H9 (cell line): Measurements from ENCODE around the gene SDK1. TPM values are rescaled to one million over a fixed set of nuclear protein-coding genes. Genes with fewer than 3 reads are reported as not detected.

ENCODE experiments used
- DNase-seq: peaks from one replicate; pipeline ENCODE4 v3.0.0-alpha.2; 2017
- H2AFZ ChIP-seq: one replicate; pipeline ENCODE4 v1.6.1; 2013; ENCODE audit warnings: mild to moderate bottlenecking, low read length, control low read depth, moderate library complexity
- H2AK5ac ChIP-seq: 2 replicates; pipeline ENCODE4 v1.6.1; 2013; ENCODE audit warnings: low read length, control low read depth, mixed read lengths; ENCODE audit not compliant: insufficient read length
- H2BK120ac ChIP-seq: one replicate; pipeline ENCODE4 v1.6.1; 2013; ENCODE audit warnings: low read depth, mild to moderate bottlenecking, low read length, control low read depth, inconsistent platforms; ENCODE audit not compliant: poor library complexity, severe bottlenecking
- H2BK12ac ChIP-seq: 2 replicates; pipeline ENCODE4 v1.6.1; 2013; ENCODE audit warnings: low read length, control low read depth, mixed read lengths, low read depth; ENCODE audit not compliant: insufficient read length
- H2BK15ac ChIP-seq: 2 replicates; pipeline ENCODE4 v1.6.1; 2013; ENCODE audit warnings: low read depth, low read length, control low read depth
- H2BK20ac ChIP-seq: one replicate; pipeline ENCODE4 v1.6.1; 2013; ENCODE audit warnings: low read depth, mild to moderate bottlenecking, low read length, control low read depth, inconsistent platforms; ENCODE audit not compliant: poor library complexity, severe bottlenecking
- H2BK5ac ChIP-seq: 2 replicates; pipeline ENCODE4 v1.6.1; 2013; ENCODE audit warnings: low read length, control low read depth, mixed read lengths; ENCODE audit not compliant: insufficient read length
- H3K14ac ChIP-seq: 2 replicates; pipeline ENCODE4 v1.6.1; 2013; ENCODE audit warnings: low read length, control low read depth; ENCODE audit not compliant: insufficient read depth
- H3K18ac ChIP-seq: 2 replicates; pipeline ENCODE4 v1.6.1; 2013; ENCODE audit warnings: low read depth, mild to moderate bottlenecking, mixed read lengths, low read length, control low read depth; ENCODE audit not compliant: insufficient read length
- H3K23ac ChIP-seq: 2 replicates; pipeline ENCODE4 v1.6.1; 2013; ENCODE audit warnings: low read length, control low read depth, mixed read lengths, low read depth; ENCODE audit not compliant: insufficient read length
- H3K23me2 ChIP-seq: 2 replicates; pipeline ENCODE4 v1.6.1; 2013; ENCODE audit warnings: low read depth, mild to moderate bottlenecking, mixed read lengths, low read length, control low read depth; ENCODE audit not compliant: insufficient read length, poor library complexity, severe bottlenecking
- H3K27ac ChIP-seq: 2 replicates; pipeline ENCODE4 v1.5.1; 2013; ENCODE audit warnings: low read length, control low read depth, mixed read lengths, low read depth; ENCODE audit not compliant: insufficient read length
- H3K27me3 ChIP-seq: 2 replicates; pipeline ENCODE4 v1.6.1; 2013; ENCODE audit warnings: low read length, control low read depth, inconsistent platforms; ENCODE audit not compliant: insufficient read depth
- H3K4ac ChIP-seq: 2 replicates; pipeline ENCODE4 v1.6.1; 2013; ENCODE audit warnings: low read depth, mild to moderate bottlenecking, control low read depth, inconsistent platforms, low read length, moderate library complexity
- H3K4me1 ChIP-seq: 2 replicates; pipeline ENCODE4 v1.6.1; 2013; ENCODE audit warnings: low read length, control low read depth, inconsistent platforms; ENCODE audit not compliant: insufficient read depth
- H3K4me2 ChIP-seq: 2 replicates; pipeline ENCODE4 v1.6.1; 2013; ENCODE audit warnings: low read length, control low read depth, mixed read lengths; ENCODE audit not compliant: insufficient read length, insufficient read depth
- H3K56ac ChIP-seq: 2 replicates; pipeline ENCODE4 v1.6.1; 2013; ENCODE audit warnings: low read depth, mild to moderate bottlenecking, mixed read lengths, low read length, control low read depth; ENCODE audit not compliant: insufficient read length
- H3K79me1 ChIP-seq: 2 replicates; pipeline ENCODE4 v1.6.1; 2013; ENCODE audit warnings: low read depth, mild to moderate bottlenecking, moderate library complexity, low read length, control low read depth, inconsistent platforms; ENCODE audit not compliant: insufficient read depth, poor library complexity, severe bottlenecking
- H3K79me2 ChIP-seq: 2 replicates; pipeline ENCODE4 v1.6.1; 2013; ENCODE audit warnings: low read length, control low read depth, inconsistent platforms; ENCODE audit not compliant: insufficient read depth
- H3K9ac ChIP-seq: 2 replicates; pipeline ENCODE4 v1.6.1; 2013; ENCODE audit warnings: low read length, control low read depth, mixed read lengths; ENCODE audit not compliant: insufficient read length; ENCODE audit errors: extremely low read depth
- H3K9me3 ChIP-seq: one replicate; pipeline ENCODE4 v1.6.1; 2013; ENCODE audit warnings: low read depth, low read length, inconsistent platforms; ENCODE audit not compliant: control insufficient read depth
- H3T11ph ChIP-seq: one replicate; pipeline ENCODE4 v1.6.1; 2013; ENCODE audit warnings: mild to moderate bottlenecking, low read length, control low read depth, inconsistent platforms
- H4K20me1 ChIP-seq: one replicate; pipeline ENCODE4 v1.6.1; 2013; ENCODE audit not compliant: control insufficient read depth, insufficient read length, insufficient read depth
- H4K5ac ChIP-seq: 2 replicates; pipeline ENCODE4 v1.6.1; 2013; ENCODE audit warnings: low read depth, mild to moderate bottlenecking, mixed read lengths, low read length, control low read depth; ENCODE audit not compliant: insufficient read length
- H4K8ac ChIP-seq: replicated peaks from 2 replicates; pipeline ENCODE4 v1.6.1; 2013; ENCODE audit warnings: low read length, control low read depth, mixed read lengths, low read depth; ENCODE audit not compliant: insufficient read length
- H4K91ac ChIP-seq: 2 replicates; pipeline ENCODE4 v1.6.1; 2013; ENCODE audit warnings: low read depth, mild to moderate bottlenecking, moderate library complexity, mixed read lengths, low read length, control low read depth; ENCODE audit not compliant: insufficient read length
- H3K27ac Mint-ChIP-seq, 3 experiments: 2 replicates in 2 of 3; 3 replicates in 1 of 3; pipeline ENCODE4 v1.8.0; 2020 to 2021; ENCODE audit warnings: mixed read lengths in 3 of 3, mild to moderate bottlenecking in 1 of 3, moderate library complexity in 1 of 3
- H3K27me3 Mint-ChIP-seq: 2 replicates; pipeline ENCODE4 v1.8.0; 2021; ENCODE audit warnings: low read depth, mild to moderate bottlenecking, moderate library complexity, mixed read lengths
- H3K36me3 Mint-ChIP-seq, 3 experiments: 2 replicates in 2 of 3; 3 replicates in 1 of 3; pipeline ENCODE4 v1.8.0; 2020 to 2021; ENCODE audit warnings: low read depth in 3 of 3, mixed read lengths in 3 of 3; ENCODE audit not compliant: insufficient read depth in 1 of 3
- H3K4me1 Mint-ChIP-seq, 2 experiments: 2 replicates each; pipeline ENCODE4 v1.8.0; 2020; ENCODE audit warnings: mixed read lengths in 2 of 2
- H3K4me3 Mint-ChIP-seq, 2 experiments: 2 replicates in 1 of 2; 3 replicates in 1 of 2; pipeline ENCODE4 v1.8.0; 2020 to 2021; ENCODE audit warnings: mild to moderate bottlenecking in 2 of 2, mixed read lengths in 2 of 2, moderate library complexity in 1 of 2
- H3K9me3 Mint-ChIP-seq, 2 experiments: 2 replicates in 1 of 2; 3 replicates in 1 of 2; pipeline ENCODE4 v1.8.0; 2020; ENCODE audit warnings: mild to moderate bottlenecking in 2 of 2, mixed read lengths in 2 of 2, moderate library complexity in 1 of 2
- WGBS: extraction: QIAGEN DNeasy Blood & Tissue Kit; methylation state at CpG from one replicate; pipeline ENCODE4 v1.1.7; 2013; ENCODE audit warnings: missing lambda C conversion rate, low lambda C conversion rate, mixed read lengths; ENCODE audit not compliant: insufficient read length; ENCODE audit errors: extremely low coverage; 5-methylcytosine and 5-hydroxymethylcytosine counted together
- total RNA-seq: library from RNA; stranded (reverse); gene quantifications from 2 replicates; pipeline ENCODE4 v1.2.1, GENCODE V29; 2021
- TF ChIP-seq, protein P1 (sequence below): fragments of 200-600 bp; sonication (generic); conservative IDR thresholded peaks from 3 replicates; pipeline ENCODE4 v1.8.0; 2021; ENCODE audit warnings: antibody characterized with exemption, mild to moderate bottlenecking

SDK1 gene
- total RNA-seq, 1 experiment from 2014 or later, result 8.7 TPM

GRCh38 chr7:3748389-3748788 lies 447.3 kb downstream of the SDK1 start:
- H3K79me1 ChIP-seq, result no peaks in the 10 kb centered on the region
- H3T11ph ChIP-seq, result no peak overlapping the region
- no peak overlapping the region for H2AK5ac ChIP-seq
- H2BK15ac ChIP-seq, result no peak overlapping the region
- no peak overlapping the region for H2BK20ac ChIP-seq
- H4K20me1 ChIP-seq, result no peaks in the 10 kb centered on the region
- no peak overlapping the region for H2BK12ac ChIP-seq
- no peak overlapping the region for H4K5ac ChIP-seq
- H2BK120ac ChIP-seq, result no peak overlapping the region
- TF ChIP-seq, protein P1, sequence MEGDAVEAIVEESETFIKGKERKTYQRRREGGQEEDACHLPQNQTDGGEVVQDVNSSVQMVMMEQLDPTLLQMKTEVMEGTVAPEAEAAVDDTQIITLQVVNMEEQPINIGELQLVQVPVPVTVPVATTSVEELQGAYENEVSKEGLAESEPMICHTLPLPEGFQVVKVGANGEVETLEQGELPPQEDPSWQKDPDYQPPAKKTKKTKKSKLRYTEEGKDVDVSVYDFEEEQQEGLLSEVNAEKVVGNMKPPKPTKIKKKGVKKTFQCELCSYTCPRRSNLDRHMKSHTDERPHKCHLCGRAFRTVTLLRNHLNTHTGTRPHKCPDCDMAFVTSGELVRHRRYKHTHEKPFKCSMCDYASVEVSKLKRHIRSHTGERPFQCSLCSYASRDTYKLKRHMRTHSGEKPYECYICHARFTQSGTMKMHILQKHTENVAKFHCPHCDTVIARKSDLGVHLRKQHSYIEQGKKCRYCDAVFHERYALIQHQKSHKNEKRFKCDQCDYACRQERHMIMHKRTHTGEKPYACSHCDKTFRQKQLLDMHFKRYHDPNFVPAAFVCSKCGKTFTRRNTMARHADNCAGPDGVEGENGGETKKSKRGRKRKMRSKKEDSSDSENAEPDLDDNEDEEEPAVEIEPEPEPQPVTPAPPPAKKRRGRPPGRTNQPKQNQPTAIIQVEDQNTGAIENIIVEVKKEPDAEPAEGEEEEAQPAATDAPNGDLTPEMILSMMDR, result no peak
- H3K27ac ChIP-seq, result no peak overlapping the region
- no peaks in the 10 kb centered on the region for H3K4me1 ChIP-seq
- H3K4me1 Mint-ChIP-seq, result peaks cover 0 to 3% of the 10 kb centered on the region in 2 experiments; a peak in 2 of 4 replicates
- no peaks in the 10 kb centered on the region for H3K27me3 Mint-ChIP-seq
- no peak overlapping the region for H4K91ac ChIP-seq
- no peak for DNase-seq
- no peak overlapping the region for H3K27ac Mint-ChIP-seq
- H3K9ac ChIP-seq, result no peak overlapping the region
- H3K4me3 Mint-ChIP-seq, result no peak overlapping the region
- no peaks in the 10 kb centered on the region for H3K9me3 Mint-ChIP-seq
- H2BK5ac ChIP-seq, result no peak overlapping the region
- H3K27me3 ChIP-seq, result no peaks in the 10 kb centered on the region
- no peak overlapping the region for H3K56ac ChIP-seq
- H3K14ac ChIP-seq, result no peak overlapping the region
- H4K8ac ChIP-seq, result no peak overlapping the region
- no peaks in the 10 kb centered on the region for H3K23me2 ChIP-seq
- no CpG with 5 or more reads among the region's 2 CpGs for WGBS
- no peak overlapping the region for H3K4ac ChIP-seq
- H3K18ac ChIP-seq, result no peak overlapping the region
- H3K23ac ChIP-seq, result no peak overlapping the region
- no peak overlapping the region for H2AFZ ChIP-seq
- H3K79me2 ChIP-seq, result no peaks in the 10 kb centered on the region
- H3K9me3 ChIP-seq, result no peaks in the 10 kb centered on the region
- H3K4me2 ChIP-seq, result no peak overlapping the region
- no peaks in the 10 kb centered on the region for H3K36me3 Mint-ChIP-seq
